Transverse colon (tissue), 4 donors: ENCODE measurements around the gene TBX5.

Experiments
- CTCF ChIP-seq, 5 experiments: fragments of 200-600 bp in 3 of 5; fragments of 450-650 bp in 2 of 5; sonication (generic) in 3 of 5; IDR thresholded peaks; 1 replicate in 2 of 5; 2 replicates in 3 of 5; pipeline ENCODE4 v1.5.1; 2016 to 2017; ENCODE audit warnings: antibody characterized with exemption in 5 of 5, inconsistent platforms in 3 of 5, mild to moderate bottlenecking in 2 of 5, moderate library complexity in 1 of 5
- EP300 ChIP-seq: sonication (generic); formaldehyde crosslinking; IDR thresholded peaks from one replicate; pipeline ENCODE4 v1.6.1; 2017; ENCODE audit warnings: antibody characterized with exemption, low read depth
- POLR2A ChIP-seq: fragments of 450-650 bp; IDR thresholded peaks from one replicate; pipeline ENCODE4 v1.6.1; 2016; ENCODE audit warnings: antibody characterized with exemption, mild to moderate bottlenecking, moderate library complexity
- POLR2AphosphoS5 ChIP-seq, 3 donors: sonication (generic); formaldehyde crosslinking; IDR thresholded peaks; one replicate each; pipeline ENCODE4 v1.6.1; 2016; ENCODE audit warnings: antibody characterized with exemption in 3 of 3

GRCh38 chr12:114404083-114404925, 1.6 kb downstream of the TBX5 start:
- no peak for TF ChIP-seq CTCF (IDR thresholded peaks at IDR 0.05)
- no peak for TF ChIP-seq EP300
- TF ChIP-seq POLR2A: no peak
- TF ChIP-seq POLR2AphosphoS5 (IDR thresholded peaks at IDR 0.05): no peak
